H9 (cell line): Measurements from ENCODE around the gene PGBD4. TPM values are rescaled to one million over a fixed set of nuclear protein-coding genes. Genes with fewer than 3 reads are reported as not detected.

ENCODE experiments used
- DNase-seq: peaks from one replicate; pipeline ENCODE4 v3.0.0-alpha.2; 2017
- H2AFZ ChIP-seq: one replicate; pipeline ENCODE4 v1.6.1; 2013; ENCODE audit warnings: mild to moderate bottlenecking, low read length, control low read depth, moderate library complexity
- H2AK5ac ChIP-seq: 2 replicates; pipeline ENCODE4 v1.6.1; 2013; ENCODE audit warnings: low read length, control low read depth, mixed read lengths; ENCODE audit not compliant: insufficient read length
- H2BK120ac ChIP-seq: one replicate; pipeline ENCODE4 v1.6.1; 2013; ENCODE audit warnings: low read depth, mild to moderate bottlenecking, low read length, control low read depth, inconsistent platforms; ENCODE audit not compliant: poor library complexity, severe bottlenecking
- H2BK12ac ChIP-seq: 2 replicates; pipeline ENCODE4 v1.6.1; 2013; ENCODE audit warnings: low read length, control low read depth, mixed read lengths, low read depth; ENCODE audit not compliant: insufficient read length
- H2BK15ac ChIP-seq: 2 replicates; pipeline ENCODE4 v1.6.1; 2013; ENCODE audit warnings: low read depth, low read length, control low read depth
- H2BK20ac ChIP-seq: one replicate; pipeline ENCODE4 v1.6.1; 2013; ENCODE audit warnings: low read depth, mild to moderate bottlenecking, low read length, control low read depth, inconsistent platforms; ENCODE audit not compliant: poor library complexity, severe bottlenecking
- H2BK5ac ChIP-seq: 2 replicates; pipeline ENCODE4 v1.6.1; 2013; ENCODE audit warnings: low read length, control low read depth, mixed read lengths; ENCODE audit not compliant: insufficient read length
- H3K14ac ChIP-seq: 2 replicates; pipeline ENCODE4 v1.6.1; 2013; ENCODE audit warnings: low read length, control low read depth; ENCODE audit not compliant: insufficient read depth
- H3K18ac ChIP-seq: 2 replicates; pipeline ENCODE4 v1.6.1; 2013; ENCODE audit warnings: low read depth, mild to moderate bottlenecking, mixed read lengths, low read length, control low read depth; ENCODE audit not compliant: insufficient read length
- H3K23ac ChIP-seq: 2 replicates; pipeline ENCODE4 v1.6.1; 2013; ENCODE audit warnings: low read length, control low read depth, mixed read lengths, low read depth; ENCODE audit not compliant: insufficient read length
- H3K23me2 ChIP-seq: 2 replicates; pipeline ENCODE4 v1.6.1; 2013; ENCODE audit warnings: low read depth, mild to moderate bottlenecking, mixed read lengths, low read length, control low read depth; ENCODE audit not compliant: insufficient read length, poor library complexity, severe bottlenecking
- H3K27ac ChIP-seq: 2 replicates; pipeline ENCODE4 v1.5.1; 2013; ENCODE audit warnings: low read length, control low read depth, mixed read lengths, low read depth; ENCODE audit not compliant: insufficient read length
- H3K27me3 ChIP-seq: 2 replicates; pipeline ENCODE4 v1.6.1; 2013; ENCODE audit warnings: low read length, control low read depth, inconsistent platforms; ENCODE audit not compliant: insufficient read depth
- H3K4ac ChIP-seq: 2 replicates; pipeline ENCODE4 v1.6.1; 2013; ENCODE audit warnings: low read depth, mild to moderate bottlenecking, control low read depth, inconsistent platforms, low read length, moderate library complexity
- H3K4me1 ChIP-seq: 2 replicates; pipeline ENCODE4 v1.6.1; 2013; ENCODE audit warnings: low read length, control low read depth, inconsistent platforms; ENCODE audit not compliant: insufficient read depth
- H3K4me2 ChIP-seq: 2 replicates; pipeline ENCODE4 v1.6.1; 2013; ENCODE audit warnings: low read length, control low read depth, mixed read lengths; ENCODE audit not compliant: insufficient read length, insufficient read depth
- H3K56ac ChIP-seq: 2 replicates; pipeline ENCODE4 v1.6.1; 2013; ENCODE audit warnings: low read depth, mild to moderate bottlenecking, mixed read lengths, low read length, control low read depth; ENCODE audit not compliant: insufficient read length
- H3K79me1 ChIP-seq: 2 replicates; pipeline ENCODE4 v1.6.1; 2013; ENCODE audit warnings: low read depth, mild to moderate bottlenecking, moderate library complexity, low read length, control low read depth, inconsistent platforms; ENCODE audit not compliant: insufficient read depth, poor library complexity, severe bottlenecking
- H3K79me2 ChIP-seq: 2 replicates; pipeline ENCODE4 v1.6.1; 2013; ENCODE audit warnings: low read length, control low read depth, inconsistent platforms; ENCODE audit not compliant: insufficient read depth
- H3K9ac ChIP-seq: 2 replicates; pipeline ENCODE4 v1.6.1; 2013; ENCODE audit warnings: low read length, control low read depth, mixed read lengths; ENCODE audit not compliant: insufficient read length; ENCODE audit errors: extremely low read depth
- H3K9me3 ChIP-seq: one replicate; pipeline ENCODE4 v1.6.1; 2013; ENCODE audit warnings: low read depth, low read length, inconsistent platforms; ENCODE audit not compliant: control insufficient read depth
- H3T11ph ChIP-seq: one replicate; pipeline ENCODE4 v1.6.1; 2013; ENCODE audit warnings: mild to moderate bottlenecking, low read length, control low read depth, inconsistent platforms
- H4K20me1 ChIP-seq: one replicate; pipeline ENCODE4 v1.6.1; 2013; ENCODE audit not compliant: control insufficient read depth, insufficient read length, insufficient read depth
- H4K5ac ChIP-seq: 2 replicates; pipeline ENCODE4 v1.6.1; 2013; ENCODE audit warnings: low read depth, mild to moderate bottlenecking, mixed read lengths, low read length, control low read depth; ENCODE audit not compliant: insufficient read length
- H4K8ac ChIP-seq: replicated peaks from 2 replicates; pipeline ENCODE4 v1.6.1; 2013; ENCODE audit warnings: low read length, control low read depth, mixed read lengths, low read depth; ENCODE audit not compliant: insufficient read length
- H4K91ac ChIP-seq: 2 replicates; pipeline ENCODE4 v1.6.1; 2013; ENCODE audit warnings: low read depth, mild to moderate bottlenecking, moderate library complexity, mixed read lengths, low read length, control low read depth; ENCODE audit not compliant: insufficient read length
- H3K27ac Mint-ChIP-seq, 3 experiments: 2 replicates in 2 of 3; 3 replicates in 1 of 3; pipeline ENCODE4 v1.8.0; 2020 to 2021; ENCODE audit warnings: mixed read lengths in 3 of 3, mild to moderate bottlenecking in 1 of 3, moderate library complexity in 1 of 3
- H3K27me3 Mint-ChIP-seq: 2 replicates; pipeline ENCODE4 v1.8.0; 2021; ENCODE audit warnings: low read depth, mild to moderate bottlenecking, moderate library complexity, mixed read lengths
- H3K36me3 Mint-ChIP-seq, 3 experiments: 2 replicates in 2 of 3; 3 replicates in 1 of 3; pipeline ENCODE4 v1.8.0; 2020 to 2021; ENCODE audit warnings: low read depth in 3 of 3, mixed read lengths in 3 of 3; ENCODE audit not compliant: insufficient read depth in 1 of 3
- H3K4me1 Mint-ChIP-seq, 2 experiments: 2 replicates each; pipeline ENCODE4 v1.8.0; 2020; ENCODE audit warnings: mixed read lengths in 2 of 2
- H3K4me3 Mint-ChIP-seq, 2 experiments: 2 replicates in 1 of 2; 3 replicates in 1 of 2; pipeline ENCODE4 v1.8.0; 2020 to 2021; ENCODE audit warnings: mild to moderate bottlenecking in 2 of 2, mixed read lengths in 2 of 2, moderate library complexity in 1 of 2
- H3K9me3 Mint-ChIP-seq, 2 experiments: 2 replicates in 1 of 2; 3 replicates in 1 of 2; pipeline ENCODE4 v1.8.0; 2020; ENCODE audit warnings: mild to moderate bottlenecking in 2 of 2, mixed read lengths in 2 of 2, moderate library complexity in 1 of 2
- WGBS: extraction: QIAGEN DNeasy Blood & Tissue Kit; methylation state at CpG from one replicate; pipeline ENCODE4 v1.1.7; 2013; ENCODE audit warnings: missing lambda C conversion rate, low lambda C conversion rate, mixed read lengths; ENCODE audit not compliant: insufficient read length; ENCODE audit errors: extremely low coverage; 5-methylcytosine and 5-hydroxymethylcytosine counted together
- total RNA-seq: library from RNA; stranded (reverse); gene quantifications from 2 replicates; pipeline ENCODE4 v1.2.1, GENCODE V29; 2021
- TF ChIP-seq, protein P1 (sequence below): fragments of 200-600 bp; sonication (generic); conservative IDR thresholded peaks from 3 replicates; pipeline ENCODE4 v1.8.0; 2021; ENCODE audit warnings: antibody characterized with exemption, mild to moderate bottlenecking

The PGBD4 gene
- total RNA-seq, 1 experiment from 2014 or later, result 1.2 TPM

- H3T11ph ChIP-seq, result no peak overlapping the region
- no peaks in the 10 kb centered on the region for H4K20me1 ChIP-seq
- no CpG with 5 or more reads among the region's 3 CpGs for WGBS
- H3K9me3 ChIP-seq, result no peaks in the 10 kb centered on the region
- H4K5ac ChIP-seq, result no peak overlapping the region
- H2AK5ac ChIP-seq, result no peak overlapping the region
- H3K23me2 ChIP-seq, result no peaks in the 10 kb centered on the region
- no peak overlapping the region for H3K23ac ChIP-seq
- no peak overlapping the region for H3K4ac ChIP-seq
- no peak overlapping the region for H2BK5ac ChIP-seq
- H3K27ac ChIP-seq, result no peak overlapping the region
- H3K27me3 ChIP-seq, result no peaks in the 10 kb centered on the region
- no peak overlapping the region for H4K91ac ChIP-seq
- H3K79me1 ChIP-seq, result no peaks in the 10 kb centered on the region
- TF ChIP-seq, protein P1, sequence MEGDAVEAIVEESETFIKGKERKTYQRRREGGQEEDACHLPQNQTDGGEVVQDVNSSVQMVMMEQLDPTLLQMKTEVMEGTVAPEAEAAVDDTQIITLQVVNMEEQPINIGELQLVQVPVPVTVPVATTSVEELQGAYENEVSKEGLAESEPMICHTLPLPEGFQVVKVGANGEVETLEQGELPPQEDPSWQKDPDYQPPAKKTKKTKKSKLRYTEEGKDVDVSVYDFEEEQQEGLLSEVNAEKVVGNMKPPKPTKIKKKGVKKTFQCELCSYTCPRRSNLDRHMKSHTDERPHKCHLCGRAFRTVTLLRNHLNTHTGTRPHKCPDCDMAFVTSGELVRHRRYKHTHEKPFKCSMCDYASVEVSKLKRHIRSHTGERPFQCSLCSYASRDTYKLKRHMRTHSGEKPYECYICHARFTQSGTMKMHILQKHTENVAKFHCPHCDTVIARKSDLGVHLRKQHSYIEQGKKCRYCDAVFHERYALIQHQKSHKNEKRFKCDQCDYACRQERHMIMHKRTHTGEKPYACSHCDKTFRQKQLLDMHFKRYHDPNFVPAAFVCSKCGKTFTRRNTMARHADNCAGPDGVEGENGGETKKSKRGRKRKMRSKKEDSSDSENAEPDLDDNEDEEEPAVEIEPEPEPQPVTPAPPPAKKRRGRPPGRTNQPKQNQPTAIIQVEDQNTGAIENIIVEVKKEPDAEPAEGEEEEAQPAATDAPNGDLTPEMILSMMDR, result no peak
- H3K27me3 Mint-ChIP-seq, result no peaks in the 10 kb centered on the region; the same call in 1 of the 2 replicates
- H3K27ac Mint-ChIP-seq, result no peak overlapping the region
- H2BK20ac ChIP-seq, result no peak overlapping the region
- no peak overlapping the region for H3K56ac ChIP-seq
- H2BK120ac ChIP-seq, result no peak overlapping the region
- H4K8ac ChIP-seq, result no peak overlapping the region
- no peak overlapping the region for H2BK12ac ChIP-seq
- no peak overlapping the region for H3K14ac ChIP-seq
- no peak overlapping the region for H3K4me2 ChIP-seq
- no peaks in the 10 kb centered on the region for H3K4me1 Mint-ChIP-seq
- peaks cover 0 to 7% (median 4%) of the 10 kb centered on the region in 3 experiments; a peak in 3 of 7 replicates for H3K36me3 Mint-ChIP-seq
- no peaks in the 10 kb centered on the region for H3K9me3 Mint-ChIP-seq
- no peak overlapping the region for H3K9ac ChIP-seq
- H3K18ac ChIP-seq, result no peak overlapping the region
- H3K4me3 Mint-ChIP-seq, result no peak overlapping the region
- no peaks in the 10 kb centered on the region for H3K79me2 ChIP-seq
- H2AFZ ChIP-seq, result no peak overlapping the region
- H2BK15ac ChIP-seq, result no peak overlapping the region
- no peaks in the 10 kb centered on the region for H3K4me1 ChIP-seq
- no peak for DNase-seq
Measured at GRCh38 chr15:34078900-34079299, 23.0 kb upstream of the PGBD4 start.
